Erythroblast (primary cell): ENCODE measurements around the gene CD300H.

ENCODE experiments used
- GATA1 ChIP-seq: IDR thresholded peaks from 2 replicates; pipeline ENCODE4 v1.6.1; 2011; ENCODE audit warnings: low read depth, mild to moderate bottlenecking, control low read depth, low read length, moderate library complexity
- POLR2A ChIP-seq: IDR thresholded peaks from 2 replicates; pipeline ENCODE4 v1.6.1; 2011; ENCODE audit warnings: mild to moderate bottlenecking, low read length

GRCh38 chr17:74532115-74532514, 35.2 kb downstream of the CD300H start:
- no peak for TF ChIP-seq POLR2A
- no peak for TF ChIP-seq GATA1
